SK-N-SH treated with all-trans-retinoic acid at 6 μM for 48 hours (cell line): ENCODE data around the gene DGKH.

ENCODE experiments used
- CREB5 ChIP-seq: fragments of 250-450 bp; sonication (Bioruptor Pico); IDR thresholded peaks from 2 replicates; pipeline ENCODE4 v1.5.1; 2020; ENCODE audit warnings: low read depth, mild to moderate bottlenecking, moderate library complexity
- CSRNP3 ChIP-seq: fragments of 250-450 bp; sonication (Bioruptor Pico); IDR thresholded peaks from 2 replicates; pipeline ENCODE4 v1.5.1; 2021; ENCODE audit warnings: mild to moderate bottlenecking, moderate library complexity
- ISL1 ChIP-seq: fragments of 250-450 bp; sonication (Bioruptor Pico); IDR thresholded peaks from 2 replicates; pipeline ENCODE4 v2.1.2; 2022; ENCODE audit warnings: mild to moderate bottlenecking, moderate library complexity
- PATZ1 ChIP-seq: fragments of 250-450 bp; sonication (Bioruptor Pico); IDR thresholded peaks from 2 replicates; pipeline ENCODE4 v1.8.0; 2020; ENCODE audit warnings: mild to moderate bottlenecking, moderate library complexity, borderline replicate concordance
- POU6F1 ChIP-seq: fragments of 250-450 bp; sonication (Bioruptor Pico); IDR thresholded peaks from 2 replicates; pipeline ENCODE4 v1.8.0; 2021; ENCODE audit warnings: low read depth, mild to moderate bottlenecking, moderate library complexity, borderline replicate concordance
- RARB ChIP-seq: fragments of 250-450 bp; sonication (Bioruptor Pico); IDR thresholded peaks from 2 replicates; pipeline ENCODE4 v1.8.0; 2021; ENCODE audit warnings: mild to moderate bottlenecking, moderate library complexity
- TCF4 ChIP-seq: fragments of 250-450 bp; sonication (Bioruptor Pico); IDR thresholded peaks from 2 replicates; pipeline ENCODE4 v1.8.0; 2021; ENCODE audit warnings: mild to moderate bottlenecking, moderate library complexity, borderline replicate concordance
- ZFP3 ChIP-seq: fragments of 250-450 bp; sonication (Bioruptor Pico); IDR thresholded peaks from 2 replicates; pipeline ENCODE4 v1.5.0; 2020; ENCODE audit warnings: mild to moderate bottlenecking, moderate library complexity
- ZFP30 ChIP-seq: fragments of 450-650 bp; formaldehyde crosslinking; IDR thresholded peaks from 2 replicates; pipeline ENCODE4 v1.5.0; 2022; ENCODE audit warnings: mild to moderate bottlenecking, moderate library complexity
- ZNF70 ChIP-seq: fragments of 450-650 bp; formaldehyde crosslinking; IDR thresholded peaks from 2 replicates; pipeline ENCODE4 v1.5.0; 2020; ENCODE audit warnings: mild to moderate bottlenecking, moderate library complexity
- ZNF8 ChIP-seq: fragments of 450-650 bp; formaldehyde crosslinking; IDR thresholded peaks from 2 replicates; pipeline ENCODE4 v1.5.0; 2020; ENCODE audit warnings: mild to moderate bottlenecking, moderate library complexity

- no peak for TF ChIP-seq POU6F1
- TF ChIP-seq ZFP3 (CRISPR knock-in tag) = no peak
- no peak for TF ChIP-seq PATZ1 (CRISPR knock-in tag)
- TF ChIP-seq CREB5 = no peak
- no peak for TF ChIP-seq TCF4 (CRISPR knock-in tag)
- TF ChIP-seq ZFP30 = no peak
- TF ChIP-seq ISL1 (CRISPR knock-in tag) = peak; percentile 23; the same call in 1 of the 2 replicates
- TF ChIP-seq RARB (CRISPR knock-in tag) = no peak
- no peak for TF ChIP-seq CSRNP3
- no peak for TF ChIP-seq ZNF70 (CRISPR knock-in tag)
- no peak for TF ChIP-seq ZNF8 (CRISPR knock-in tag)
Observed at GRCh38 chr13:42078128-42078808, 29.8 kb downstream of the DGKH start.
